ENCODE measurements around the gene NOP16.

The NOP16 gene, protein sequence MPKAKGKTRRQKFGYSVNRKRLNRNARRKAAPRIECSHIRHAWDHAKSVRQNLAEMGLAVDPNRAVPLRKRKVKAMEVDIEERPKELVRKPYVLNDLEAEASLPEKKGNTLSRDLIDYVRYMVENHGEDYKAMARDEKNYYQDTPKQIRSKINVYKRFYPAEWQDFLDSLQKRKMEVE

DNA sequence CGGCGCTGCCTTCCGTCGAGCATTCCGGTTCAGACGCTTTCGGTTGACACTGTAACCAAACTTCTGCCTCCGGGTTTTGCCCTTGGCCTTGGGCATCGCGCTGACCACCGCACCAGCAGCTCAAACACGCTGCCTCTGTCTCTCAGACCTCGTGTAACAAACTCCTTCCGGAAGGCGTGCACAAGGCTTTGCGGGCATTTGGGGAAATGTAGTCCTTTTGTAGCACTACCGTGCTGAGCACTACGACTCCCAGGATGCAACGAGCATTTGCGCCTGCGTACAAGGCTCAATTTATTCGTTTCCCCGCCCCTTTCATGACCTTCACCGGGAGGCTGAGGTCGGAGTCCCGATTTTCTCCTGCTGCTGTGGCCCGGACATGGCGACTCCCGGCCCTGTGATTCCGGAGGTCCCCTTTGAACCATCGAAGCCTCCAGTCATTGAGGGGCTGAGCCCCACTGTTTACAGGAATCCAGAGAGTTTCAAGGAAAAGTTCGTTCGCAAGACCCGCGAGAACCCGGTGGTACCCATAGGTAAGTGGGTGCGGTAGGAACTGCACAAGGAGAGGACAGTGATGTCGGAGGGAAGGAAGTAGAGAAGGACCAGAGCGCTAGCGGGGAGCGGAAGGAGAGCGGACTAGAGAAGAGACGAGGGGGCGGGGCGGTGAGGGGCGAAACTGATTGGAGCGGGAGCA, at the start of gene NOP16, which contains the start of gene HIGD2A:
Gene NOP16 (minus strand): TSS at position 155 of the 691 bp plus-strand sequence. CDS start 59 bp downstream, at position 96.
Gene HIGD2A (plus strand): TSS at position 308 of the 691 bp plus-strand sequence. CDS start 69 bp downstream, at position 377.
- peak; percentile 92 to 100 (median 98) for DNase-seq

DNA sequence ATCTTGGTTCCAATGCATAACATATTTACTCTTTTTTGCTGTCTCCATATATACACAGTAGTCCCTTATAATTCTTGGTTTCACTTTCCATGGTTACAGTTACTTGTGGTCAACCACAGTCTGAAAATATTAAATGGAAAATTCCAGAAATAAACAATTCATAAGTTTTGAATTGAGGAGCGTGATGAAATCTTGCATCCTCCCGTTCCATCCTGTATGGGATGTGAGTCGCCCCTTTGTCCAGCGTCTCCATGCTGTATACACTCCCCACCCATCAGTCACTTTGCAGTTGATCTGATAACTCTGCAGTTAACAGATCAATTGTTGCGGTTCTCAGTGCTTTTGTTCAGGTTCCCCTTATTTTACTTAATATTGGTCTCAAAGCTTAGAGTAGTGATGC, 48.3 kb upstream of the NOP16 start:
- no peak for DNase-seq

DNA sequence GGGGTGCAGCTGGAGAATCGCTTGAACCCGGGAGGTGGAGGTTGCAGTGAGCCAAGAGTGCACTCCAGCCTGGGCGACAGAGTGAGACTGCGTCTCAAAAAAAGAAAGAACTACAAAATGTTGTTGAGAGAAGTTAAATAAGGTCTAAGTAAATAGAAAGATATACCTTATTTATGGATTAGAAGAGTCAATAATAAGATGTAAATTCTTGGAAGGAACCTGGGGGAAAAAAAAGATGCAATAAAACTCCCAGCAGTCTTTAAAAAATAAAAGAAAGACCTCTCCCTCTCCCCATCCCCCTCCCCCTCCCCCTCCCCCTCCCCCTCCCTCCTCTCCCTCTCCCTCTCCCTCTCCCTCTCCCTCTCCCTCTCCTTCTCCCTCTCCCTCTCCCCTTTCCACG, 44.3 kb upstream of the NOP16 start:
- no peak for DNase-seq

DNA sequence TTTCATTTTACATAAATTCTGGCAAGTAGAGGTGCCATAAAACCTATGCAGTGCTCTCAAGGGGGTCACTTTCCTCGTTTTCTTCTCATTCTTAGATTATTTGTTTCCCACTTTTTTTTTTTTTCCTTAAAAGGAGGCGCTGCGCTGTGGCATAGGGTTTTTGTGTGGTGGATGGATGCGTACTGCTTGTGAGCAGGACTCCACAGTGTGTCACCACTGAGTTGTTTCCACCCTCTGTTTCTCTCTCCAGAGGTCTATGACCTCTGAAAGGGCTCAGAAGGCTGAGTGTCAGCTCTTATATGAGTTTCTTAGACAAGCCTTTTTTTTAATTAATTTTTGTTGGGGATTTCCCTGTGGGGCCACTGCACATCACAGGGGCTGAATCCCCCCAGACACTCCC, 41.6 kb upstream of the NOP16 start:
- DNase-seq = no peak

DNA sequence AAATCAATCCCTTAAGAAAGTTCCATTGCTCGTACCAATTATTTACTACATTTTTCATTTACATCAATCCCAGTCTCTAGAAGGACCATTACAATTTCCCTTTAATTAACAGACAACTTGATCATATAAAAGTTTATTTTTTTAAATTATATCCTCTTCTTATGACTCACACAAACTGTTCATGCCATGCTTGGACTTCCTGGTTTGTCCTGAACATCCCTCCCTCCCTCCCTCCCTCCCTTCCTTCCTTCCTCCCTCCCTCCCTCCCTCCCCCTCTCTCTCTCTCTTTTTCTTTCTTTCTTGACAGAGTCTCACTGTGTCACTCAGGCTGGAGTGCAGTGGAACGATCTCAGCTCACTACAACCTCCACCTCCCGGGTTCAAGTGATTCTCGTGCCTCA, 39.6 kb upstream of the NOP16 start:
- no peak for DNase-seq

DNA sequence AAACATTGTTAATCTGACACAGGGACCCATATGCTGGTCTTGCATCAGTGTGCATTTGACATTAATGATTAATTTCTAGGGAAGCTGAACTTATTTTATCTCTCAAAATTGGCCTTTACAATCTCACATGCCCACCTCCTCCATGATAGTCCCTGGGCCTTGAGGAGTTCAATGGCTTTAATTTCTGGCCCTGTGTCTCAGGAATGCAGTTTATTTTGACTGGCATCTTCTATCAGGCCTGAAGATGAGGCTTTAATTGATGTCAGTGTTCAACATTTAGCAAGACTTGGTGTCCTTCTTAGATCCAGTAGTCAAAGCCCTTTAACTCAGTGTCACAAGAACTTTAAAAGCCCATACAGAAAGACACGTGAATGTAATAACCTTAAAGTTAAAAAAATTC, 38.5 kb upstream of the NOP16 start:
- DNase-seq = no peak

DNA sequence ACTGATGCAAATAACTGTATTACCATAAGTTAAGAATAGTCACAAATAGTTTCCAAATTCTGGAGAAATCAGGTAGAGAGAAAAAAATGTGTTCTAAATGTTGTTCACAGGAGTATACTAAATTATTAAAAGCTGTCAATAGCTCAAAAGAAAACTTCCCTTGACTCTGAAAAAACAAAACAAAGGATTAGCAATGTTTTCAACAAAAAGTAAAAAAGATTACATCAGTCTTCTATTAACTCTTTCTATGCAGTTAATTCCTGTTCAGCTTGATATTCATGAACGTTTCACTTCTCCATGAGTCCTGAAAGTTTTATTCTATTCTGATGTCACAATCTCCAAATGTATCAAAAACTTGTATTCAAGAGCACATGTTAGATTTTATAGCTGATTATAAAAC, 37.4 kb upstream of the NOP16 start:
- no peak for DNase-seq

DNA sequence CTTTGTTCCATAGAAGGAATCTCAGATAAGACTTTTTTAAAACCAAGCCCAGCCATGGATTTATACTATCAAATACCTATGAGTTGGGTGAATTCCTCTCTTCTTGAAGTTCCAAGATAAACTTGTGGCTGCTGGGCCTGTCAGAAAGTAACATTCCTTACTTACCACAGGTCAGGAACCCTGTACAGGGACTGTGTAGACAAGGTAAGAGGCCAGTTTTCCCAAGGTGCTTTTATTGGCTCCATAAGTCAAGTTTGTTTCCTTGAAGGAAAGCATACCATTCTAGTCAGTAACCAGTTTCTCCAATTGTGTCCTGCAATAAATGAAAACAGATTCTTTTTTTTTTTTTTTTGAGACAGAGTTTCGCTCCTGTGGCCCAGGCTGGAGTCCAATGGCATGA, 36.7 kb upstream of the NOP16 start:
- DNase-seq = no peak

DNA sequence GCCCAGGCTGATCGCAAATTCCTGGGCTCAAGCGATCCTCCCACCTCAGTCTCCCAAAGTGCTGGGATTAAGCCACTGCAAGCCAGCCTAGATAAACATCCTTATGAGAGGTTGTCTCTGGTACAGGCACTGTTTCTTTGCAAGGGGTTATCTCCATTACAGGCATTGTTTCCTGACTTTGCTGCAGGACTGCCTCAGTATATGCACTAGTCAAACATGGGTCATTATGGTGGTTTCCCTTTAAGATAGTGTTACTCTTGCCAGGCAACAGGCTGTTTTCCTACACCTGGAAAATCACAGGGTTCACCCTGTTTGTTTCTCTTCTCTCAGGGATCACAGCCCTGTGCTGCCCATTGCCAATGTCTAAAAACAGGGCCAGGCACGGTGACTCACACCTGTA, 35.8 kb upstream of the NOP16 start:
- DNase-seq = no peak

DNA sequence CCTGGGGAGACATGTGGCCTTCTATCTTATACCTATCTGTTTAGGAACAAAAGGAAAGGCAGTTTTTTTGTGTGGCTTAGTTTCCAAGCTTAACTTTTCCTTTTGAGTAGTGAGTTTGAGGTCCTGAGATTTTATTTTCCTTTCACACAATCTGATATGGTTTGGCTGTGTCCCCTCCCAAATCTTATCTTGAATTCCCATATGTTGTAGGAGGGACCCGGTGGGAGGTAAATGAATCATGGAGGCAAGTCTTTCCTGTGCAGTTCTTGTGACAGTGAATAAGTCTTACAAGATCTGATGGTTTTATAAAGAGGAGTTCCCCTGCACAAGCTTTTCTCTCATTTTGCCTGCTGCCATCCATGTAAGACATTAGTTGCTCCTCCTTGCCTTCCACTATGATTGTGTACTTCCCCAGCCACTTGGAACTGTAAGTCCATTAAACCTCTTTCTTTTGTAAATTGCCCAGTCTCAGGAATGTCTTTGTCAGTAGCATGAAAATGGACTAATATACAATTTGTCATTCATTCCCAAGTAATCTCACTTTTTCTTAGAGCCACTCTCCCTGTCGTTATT, 32.7 kb upstream of the NOP16 start:
- no peak for DNase-seq

DNA sequence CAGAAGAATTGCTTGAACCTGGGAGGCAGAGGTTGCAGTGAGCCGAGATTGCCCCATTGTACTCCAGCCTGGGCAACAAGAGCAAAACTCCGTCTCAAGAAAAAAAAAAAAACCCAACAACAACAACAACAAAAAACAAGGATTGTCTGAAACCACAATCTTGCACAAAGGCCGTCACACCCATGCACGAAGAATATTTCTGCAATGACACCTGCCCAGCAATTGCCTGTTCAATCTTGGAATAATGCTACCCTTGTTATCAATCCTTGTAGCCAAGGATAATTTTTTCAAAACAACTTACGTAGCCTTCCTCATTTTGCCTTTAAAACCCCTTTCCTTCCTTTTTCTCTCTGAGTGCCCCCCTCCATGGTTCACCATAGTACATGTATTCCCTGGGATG, 31.7 kb upstream of the NOP16 start:
- no peak for DNase-seq

DNA sequence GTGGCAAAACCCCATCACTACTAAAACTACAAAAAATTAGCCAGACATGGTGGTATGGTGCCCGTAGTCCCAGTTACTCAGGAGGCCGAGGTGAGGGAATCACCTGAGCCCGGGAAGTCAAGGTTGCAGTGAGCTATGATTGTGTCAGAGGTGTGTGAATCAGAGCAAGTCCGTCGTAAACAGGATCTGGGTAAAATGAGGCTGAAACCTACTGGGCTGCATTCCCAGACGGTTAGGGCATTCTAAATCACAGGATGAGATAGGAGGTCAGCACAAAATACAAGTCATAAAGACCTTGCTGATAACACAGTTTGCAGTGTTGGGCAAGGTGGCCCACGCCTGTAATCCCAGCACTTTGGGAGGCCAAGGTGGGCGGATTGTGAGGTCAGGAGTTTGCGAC, 29.9 kb upstream of the NOP16 start:
- no peak for DNase-seq

DNA sequence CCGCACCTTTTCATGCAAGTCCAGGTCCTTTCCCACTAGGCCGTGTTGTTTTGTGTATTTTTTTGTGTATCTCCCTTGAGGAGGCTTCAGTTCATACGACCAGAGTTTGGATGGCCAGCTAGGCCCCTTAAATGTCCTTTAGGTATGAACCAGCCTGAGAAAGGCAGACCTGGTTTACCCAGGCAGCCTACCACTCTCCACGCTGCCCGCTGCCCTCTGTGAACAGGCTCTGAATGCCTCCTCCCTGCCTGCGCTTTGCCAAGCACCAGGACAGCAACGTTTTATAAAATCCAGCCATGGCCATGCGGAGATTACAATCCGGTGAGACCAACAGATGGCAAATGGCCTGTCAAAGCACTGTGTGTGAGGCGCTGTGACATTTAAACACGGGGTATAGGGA, 28.6 kb upstream of the NOP16 start:
- no peak for DNase-seq

DNA sequence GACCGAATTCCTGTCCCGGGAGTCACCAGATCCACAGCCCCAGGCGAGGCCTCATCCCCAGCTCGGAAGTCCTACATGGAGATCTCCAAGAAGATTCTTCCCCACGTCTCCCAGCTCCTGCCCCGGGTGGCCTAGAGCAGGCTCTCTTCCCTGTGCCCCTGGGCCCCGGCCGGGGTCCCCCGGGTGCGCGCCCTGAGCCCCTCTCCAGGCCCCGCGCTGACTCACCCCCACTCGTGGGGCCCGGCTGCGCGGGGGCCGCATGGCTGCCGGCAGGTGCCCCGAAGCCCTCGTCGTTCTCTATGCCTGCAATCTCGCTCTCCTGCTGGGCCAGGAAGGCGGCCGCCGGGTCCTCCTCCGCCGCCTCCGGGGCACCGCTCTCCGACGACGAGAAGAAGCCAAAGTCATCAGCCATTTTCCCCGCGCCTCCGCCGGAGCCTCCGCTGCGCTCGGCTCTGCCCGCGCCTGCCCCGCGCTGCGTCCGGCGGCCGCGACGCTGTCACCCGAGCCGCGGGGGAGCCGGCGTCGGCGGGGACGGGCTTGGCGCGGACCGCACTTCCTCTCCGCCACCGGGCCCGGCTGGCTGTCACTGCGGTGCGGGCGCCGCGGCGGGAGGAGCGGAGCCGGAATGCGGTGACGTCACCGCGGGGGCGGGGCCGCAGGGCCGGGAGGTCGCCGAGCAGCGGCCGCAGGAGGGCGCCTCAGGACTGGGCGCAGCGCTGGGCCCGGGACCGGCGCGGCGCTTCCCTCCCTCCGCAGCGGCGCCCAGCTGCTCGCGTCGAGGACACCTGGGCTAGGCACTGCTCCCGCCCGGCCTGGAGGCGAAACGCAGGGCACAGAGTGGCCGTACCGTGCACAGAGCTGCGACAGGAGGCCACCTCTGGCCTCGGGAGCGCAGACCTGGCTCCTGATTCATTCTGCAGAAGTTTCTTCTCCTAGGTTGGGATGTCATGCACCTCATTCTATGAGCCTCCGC, 27.8 kb upstream of the NOP16 start, which contains the start of gene CLTB:
Gene CLTB (minus strand): TSS at position 588 of the 973 bp plus-strand sequence. CDS start 176 bp downstream, at position 412.
- DNase-seq = peak in 55 of 58 donors; percentile 9 to 91 (median 81)

DNA sequence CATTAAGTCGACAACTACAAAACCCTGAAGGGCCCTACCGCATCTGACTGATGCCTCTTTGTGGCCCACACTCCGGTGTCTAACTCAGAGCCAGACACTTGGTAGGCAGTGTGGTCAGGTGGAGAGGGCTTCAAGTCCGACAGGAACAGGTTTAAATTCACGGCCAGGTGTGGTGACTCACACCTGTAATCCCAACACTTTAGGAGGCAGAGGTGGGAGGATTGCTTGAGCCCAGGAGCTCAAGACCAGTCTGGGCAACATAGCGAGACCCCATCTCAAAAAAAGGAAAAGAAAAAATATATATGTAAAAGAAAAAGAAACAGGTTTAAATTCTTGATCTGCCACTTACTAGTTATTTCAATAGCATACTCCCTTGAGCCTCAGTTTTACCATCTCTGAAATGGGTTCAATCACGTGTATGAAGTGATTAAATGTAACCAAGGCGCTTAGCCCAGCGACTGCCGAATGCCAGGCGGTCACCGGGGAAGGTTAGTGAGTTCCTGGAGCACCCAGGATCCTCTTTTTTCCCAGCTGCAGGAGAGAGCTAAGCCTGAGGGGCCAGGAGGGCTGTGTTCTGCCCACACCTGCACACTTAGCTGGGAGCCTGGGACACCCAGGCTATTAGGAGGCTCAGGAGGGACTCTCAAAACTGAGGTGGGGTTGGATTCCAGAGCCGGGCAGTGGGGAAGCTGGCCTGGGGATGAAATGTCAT, 27.0 kb upstream of the NOP16 start:
- DNase-seq = no peak

DNA sequence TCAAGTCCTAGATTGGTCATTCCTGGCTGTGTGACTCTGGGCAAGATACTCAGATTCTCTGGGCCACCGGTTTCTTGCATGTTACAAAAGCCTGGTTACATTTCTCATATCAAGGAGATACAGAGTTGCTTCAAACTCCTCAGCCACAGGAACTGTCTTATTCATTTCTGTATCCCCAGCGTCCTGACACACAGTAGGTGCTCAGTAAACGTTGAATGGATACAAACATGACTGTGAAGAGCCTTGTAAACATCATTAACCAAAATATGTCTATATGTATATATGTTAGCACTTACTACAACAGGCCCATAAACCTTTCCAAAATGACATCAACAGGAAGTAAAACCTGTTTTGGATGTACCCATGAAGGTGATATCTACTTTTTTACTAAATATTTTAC, 26.3 kb upstream of the NOP16 start:
- DNase-seq = no peak

DNA sequence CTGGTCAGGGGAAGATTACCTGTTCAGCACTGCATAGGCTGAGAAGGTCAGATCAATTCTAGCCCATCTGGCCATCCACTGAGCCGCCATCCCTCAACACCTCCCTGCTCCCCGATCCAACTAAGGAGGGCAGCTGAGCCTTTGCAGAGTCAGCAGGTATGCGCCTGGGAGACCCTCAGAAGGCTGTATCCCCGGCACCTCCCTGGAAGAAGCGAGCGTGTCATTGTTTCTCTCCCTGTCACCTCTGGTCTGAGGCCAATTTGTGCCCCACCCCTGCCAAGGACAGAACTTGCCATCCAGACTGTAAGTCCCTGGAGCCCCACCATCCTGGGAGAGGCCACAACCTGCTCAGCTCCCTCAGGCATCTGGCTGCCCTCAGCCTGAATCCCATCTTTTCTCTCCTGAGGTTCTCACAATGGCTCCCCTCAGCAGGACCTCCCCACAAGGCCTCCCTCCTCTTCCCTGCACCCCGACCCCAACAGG, 25.4 kb upstream of the NOP16 start:
- no peak for DNase-seq

DNA sequence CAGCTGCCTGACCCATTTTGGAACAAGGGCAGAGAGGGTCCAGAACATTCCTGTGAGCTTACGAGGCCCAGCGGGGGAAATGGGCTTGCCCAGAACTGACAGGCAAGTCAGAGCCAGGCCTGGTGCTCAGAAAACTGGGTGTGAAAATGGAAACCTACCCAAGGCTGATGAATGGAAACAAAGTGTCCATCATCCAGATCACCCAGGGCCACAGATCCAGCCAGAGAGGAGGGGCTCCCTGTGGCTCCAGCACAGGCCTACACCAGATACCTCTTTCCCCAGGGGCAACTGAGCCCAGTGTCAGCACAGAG, 24.8 kb upstream of the NOP16 start:
- peak in 2 of 58 donors; percentile 20 to 28 for DNase-seq

DNA sequence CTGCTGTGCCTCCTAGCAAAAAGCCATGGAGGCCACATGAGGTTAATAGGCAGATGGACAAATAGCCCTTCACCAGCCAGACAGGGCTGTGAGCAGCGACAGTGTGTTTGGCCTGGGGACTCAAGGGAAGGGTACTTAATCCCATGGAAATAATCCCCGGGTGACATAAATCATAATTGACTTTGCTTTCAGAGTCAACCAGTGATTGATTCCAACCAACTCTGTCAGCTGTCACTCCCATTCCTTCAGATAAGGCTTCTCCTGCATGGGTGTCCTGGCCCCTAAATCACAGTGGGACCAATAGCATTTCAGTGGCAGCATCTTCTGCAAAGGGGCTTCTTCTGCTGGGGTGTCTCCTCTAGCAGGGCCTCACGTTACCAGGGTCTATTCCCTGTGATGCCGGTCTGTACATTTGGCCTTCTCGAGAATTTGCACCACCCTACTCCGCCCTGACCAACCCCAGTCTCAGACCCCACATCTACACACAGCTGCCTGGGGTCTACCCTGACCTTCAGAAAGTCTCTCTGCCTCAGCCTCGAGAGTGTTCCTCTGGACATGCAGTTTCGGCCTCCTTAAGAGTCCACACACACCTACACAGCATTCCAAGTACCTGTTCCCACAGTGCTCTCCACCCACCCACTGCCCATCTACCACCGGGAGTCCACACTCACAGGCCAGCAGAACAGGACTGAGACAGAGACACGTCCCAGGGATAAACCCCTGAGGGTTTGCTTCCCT, 24.3 kb upstream of the NOP16 start:
- DNase-seq = no peak
